A673 (cell line): ENCODE data around the gene FN3K. TPM values are rescaled to one million over a fixed set of nuclear protein-coding genes. Genes with fewer than 3 reads are reported as not detected.

Experiments
- BruUV-seq: library from RNA; stranded (reverse); fragments of 400-500 nt; replicated peaks from 2 replicates; lab custom pipeline; 2021; lab: Mats Ljungman, UMichigan
- CTCF ChIA-PET: fragments of 300-600 bp; sonication (Branson Sonifier 250); formaldehyde crosslinking; loops from one replicate; lab custom pipeline; 2022; ENCODE audit warnings: antibody characterized with exemption; lab: Charles Lee
- POLR2A ChIA-PET: fragments of 300-600 bp; sonication (Branson Sonifier 250); formaldehyde crosslinking; loops from one replicate; lab custom pipeline; 2022; ENCODE audit warnings: antibody characterized with exemption; ENCODE audit not compliant: low non-redundant PET; lab: Charles Lee
- DNase-seq: peaks from one replicate; pipeline ENCODE4 v3.0.0-alpha.2; 2015; ENCODE audit warnings: low spot score
- H3K27ac ChIP-seq: fragments of 200-600 bp; sonication (generic); 2 replicates; pipeline ENCODE4 v1.5.1; 2016; ENCODE audit warnings: mixed run types, low read depth, mild to moderate bottlenecking, mixed read lengths, antibody characterized with exemption, low read length; ENCODE audit not compliant: poor library complexity, severe bottlenecking
- H3K27me3 ChIP-seq: fragments of 200-600 bp; sonication (generic); replicated peaks from 2 replicates; pipeline ENCODE4 v1.6.1; 2017; ENCODE audit warnings: mixed run types, low read depth, mild to moderate bottlenecking, mixed read lengths, antibody characterized with exemption, low read length; ENCODE audit not compliant: insufficient read depth, poor library complexity
- H3K36me3 ChIP-seq: fragments of 200-600 bp; sonication (generic); 2 replicates; pipeline ENCODE4 v1.6.1; 2016; ENCODE audit warnings: mixed run types, mild to moderate bottlenecking, mixed read lengths, antibody characterized with exemption, low read length; ENCODE audit not compliant: insufficient read depth, poor library complexity, severe bottlenecking
- H3K4me1 ChIP-seq: fragments of 200-600 bp; sonication (generic); 2 replicates; pipeline ENCODE4 v1.6.1; 2017; ENCODE audit warnings: mixed run types, mild to moderate bottlenecking, mixed read lengths, antibody characterized with exemption, low read length; ENCODE audit not compliant: insufficient read depth, poor library complexity, severe bottlenecking
- H3K4me3 ChIP-seq: fragments of 200-600 bp; sonication (generic); 2 replicates; pipeline ENCODE4 v1.5.1; 2016; ENCODE audit warnings: low read depth, mixed run types, mild to moderate bottlenecking, mixed read lengths, low read length; ENCODE audit not compliant: poor library complexity, severe bottlenecking
- H3K9me3 ChIP-seq: fragments of 200-600 bp; sonication (generic); 2 replicates; pipeline ENCODE4 v1.6.1; 2016; ENCODE audit warnings: mixed run types, low read depth, mild to moderate bottlenecking, mixed read lengths, antibody characterized with exemption, low read length; ENCODE audit not compliant: poor library complexity, severe bottlenecking
- EZH2 ChIP-seq: fragments of 200-600 bp; sonication (generic); IDR thresholded peaks from 2 replicates; pipeline ENCODE4 v1.6.1; 2017; ENCODE audit warnings: borderline replicate concordance, low read depth, mild to moderate bottlenecking, mixed read lengths, antibody characterized with exemption, low read length; ENCODE audit not compliant: poor library complexity, severe bottlenecking
- intact Hi-C: fragments of 100-400 bp; cut with micrococcal nuclease; formaldehyde crosslinking; loops from one replicate; pipeline ENCODE4 v1.10.0; 2022; ENCODE audit not compliant: unreplicated experiment
- total RNA-seq: library from RNA; stranded (reverse); gene quantifications from 2 replicates; pipeline ENCODE4 v1.2.3, GENCODE V29; 2021
- TF ChIP-seq, protein P1 (sequence below): fragments of 300-800, 200-600 bp; sonication (generic); conservative IDR thresholded peaks from 2 replicates; pipeline ENCODE4 v1.5.1; 2017; ENCODE audit warnings: low read depth, mild to moderate bottlenecking, antibody characterized with exemption, low read length, moderate library complexity, mixed read lengths

FN3K gene
- total RNA-seq, 1 experiment from 2014 or later, result 6.7 TPM

GRCh38 chr17:82787081-82787848 is 51.9 kb downstream of the FN3K start:
- TF ChIP-seq, protein P1, sequence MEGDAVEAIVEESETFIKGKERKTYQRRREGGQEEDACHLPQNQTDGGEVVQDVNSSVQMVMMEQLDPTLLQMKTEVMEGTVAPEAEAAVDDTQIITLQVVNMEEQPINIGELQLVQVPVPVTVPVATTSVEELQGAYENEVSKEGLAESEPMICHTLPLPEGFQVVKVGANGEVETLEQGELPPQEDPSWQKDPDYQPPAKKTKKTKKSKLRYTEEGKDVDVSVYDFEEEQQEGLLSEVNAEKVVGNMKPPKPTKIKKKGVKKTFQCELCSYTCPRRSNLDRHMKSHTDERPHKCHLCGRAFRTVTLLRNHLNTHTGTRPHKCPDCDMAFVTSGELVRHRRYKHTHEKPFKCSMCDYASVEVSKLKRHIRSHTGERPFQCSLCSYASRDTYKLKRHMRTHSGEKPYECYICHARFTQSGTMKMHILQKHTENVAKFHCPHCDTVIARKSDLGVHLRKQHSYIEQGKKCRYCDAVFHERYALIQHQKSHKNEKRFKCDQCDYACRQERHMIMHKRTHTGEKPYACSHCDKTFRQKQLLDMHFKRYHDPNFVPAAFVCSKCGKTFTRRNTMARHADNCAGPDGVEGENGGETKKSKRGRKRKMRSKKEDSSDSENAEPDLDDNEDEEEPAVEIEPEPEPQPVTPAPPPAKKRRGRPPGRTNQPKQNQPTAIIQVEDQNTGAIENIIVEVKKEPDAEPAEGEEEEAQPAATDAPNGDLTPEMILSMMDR, result no peak
- no peak for TF ChIP-seq EZH2
- no TSS peak for BruUV-seq
- intact Hi-C loops, result no loop called here
- Histone ChIP-seq H3K4me3 (no peak overlapping the region), H3K4me1 (no peaks in the 10 kb centered on the region), H3K9me3 (no peaks in the 10 kb centered on the region), H3K27me3 (no peaks in the 10 kb centered on the region), H3K36me3 (peaks cover 17% of the 10 kb centered on the region), H3K27ac (no peak overlapping the region)
- POLR2A ChIA-PET, result no interaction called here
- CTCF ChIA-PET, result no interaction called here
- DNase-seq, result no peak

- Histone ChIP-seq H3K4me3 (no peak overlapping the region), H3K27me3 (no peaks in the 10 kb centered on the region), H3K9me3 (no peaks in the 10 kb centered on the region), H3K27ac (no peak overlapping the region), H3K36me3 (peaks cover 6% of the 10 kb centered on the region), H3K4me1 (no peaks in the 10 kb centered on the region)
- POLR2A ChIA-PET, result no interaction called here
- intact Hi-C loops, result no loop called here
- BruUV-seq, result no TSS peak
- CTCF ChIA-PET, result interaction anchor here (0.6 kb wide), 1 partner anchor 550 kb away, joined by 3 read pairs; no protein-coding TSS in a partner anchor
- TF ChIP-seq EZH2, result no peak
- TF ChIP-seq, protein P1, result no peak
- no peak for DNase-seq
These were observed 53.0 kb downstream of the FN3K start for GRCh38 chr17:82788206-82789001.

GRCh38 chr17:82789051-82789592 is 53.7 kb downstream of the FN3K start:
- intact Hi-C loops, result no loop called here
- no TSS peak for BruUV-seq
- H3K27ac ChIP-seq, result no peak overlapping the region
- no peaks in the 10 kb centered on the region for H3K9me3 ChIP-seq
- no peaks in the 10 kb centered on the region for H3K4me1 ChIP-seq
- TF ChIP-seq, protein P1, result no peak
- no peak for TF ChIP-seq EZH2
- ChIA-PET CTCF (no interaction called here), POLR2A (no interaction called here)
- no peaks in the 10 kb centered on the region for H3K27me3 ChIP-seq
- peaks cover 4% of the 10 kb centered on the region for H3K36me3 ChIP-seq
- DNase-seq, result no peak
- H3K4me3 ChIP-seq, result no peak overlapping the region
